GM18505 (cell line): ENCODE measurements around the gene ZDHHC7.
"Not testable (repeated sequence)": the region's sequence is repeated elsewhere in the genome, so short reads cannot be mapped to it uniquely, and the experiment has no call there.

Experiments used
- ATAC-seq: cut with Tn5 transposase; IDR thresholded peaks from one replicate; pipeline ENCODE4 v1.9.1; 2021; ENCODE audit not compliant: unreplicated experiment
- POLR2A ChIP-seq: IDR thresholded peaks from 4 replicates; pipeline ENCODE4 v1.6.1; 2011; ENCODE audit warnings: borderline replicate concordance; ENCODE audit not compliant: insufficient read depth, insufficient read length; ENCODE audit errors: extremely low read depth

The ZDHHC7 gene

GRCh38 chr16:85034591-85035433, 23.5 kb upstream of the ZDHHC7 start:
- ATAC-seq: no peak
- TF ChIP-seq POLR2A: no peak

- no peak for ATAC-seq
- no peak for TF ChIP-seq POLR2A
Observed at GRCh38 chr16:85033171-85033570, 21.8 kb upstream of the ZDHHC7 start.

- ATAC-seq: not testable (repeated sequence)
Observed at GRCh38 chr16:85032187-85032586, 20.9 kb upstream of the ZDHHC7 start.

DNA sequence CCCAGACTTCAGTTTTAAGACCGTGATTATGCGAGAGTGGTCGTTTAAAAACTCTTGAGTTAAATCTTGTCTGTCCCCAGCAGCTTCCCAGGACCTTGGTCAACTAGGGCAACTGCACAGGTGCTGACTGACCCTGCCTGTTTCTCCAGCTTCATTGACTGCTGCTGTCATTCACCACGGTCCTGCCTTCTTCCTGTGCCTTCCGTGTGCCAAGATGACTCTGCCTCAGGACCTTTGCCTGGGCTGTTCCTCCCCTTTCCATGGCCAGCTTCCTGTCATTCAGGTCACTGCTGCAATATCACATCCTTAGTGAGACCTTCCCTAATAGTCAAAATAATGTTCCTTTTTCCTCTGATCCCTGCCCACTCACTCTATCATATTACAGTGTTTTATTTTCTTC, 20.1 kb upstream of the ZDHHC7 start:
- no peak for TF ChIP-seq POLR2A
- no peak for ATAC-seq

GRCh38 chr16:85029981-85030401, 18.7 kb upstream of the ZDHHC7 start:
- no peak for TF ChIP-seq POLR2A
- ATAC-seq: no peak

- ATAC-seq: no peak
- TF ChIP-seq POLR2A: no peak
Observed at GRCh38 chr16:85029408-85029784, 18.1 kb upstream of the ZDHHC7 start.

- no peak for ATAC-seq
- no peak for TF ChIP-seq POLR2A
Observed at GRCh38 chr16:85028685-85029407, 17.5 kb upstream of the ZDHHC7 start.

DNA sequence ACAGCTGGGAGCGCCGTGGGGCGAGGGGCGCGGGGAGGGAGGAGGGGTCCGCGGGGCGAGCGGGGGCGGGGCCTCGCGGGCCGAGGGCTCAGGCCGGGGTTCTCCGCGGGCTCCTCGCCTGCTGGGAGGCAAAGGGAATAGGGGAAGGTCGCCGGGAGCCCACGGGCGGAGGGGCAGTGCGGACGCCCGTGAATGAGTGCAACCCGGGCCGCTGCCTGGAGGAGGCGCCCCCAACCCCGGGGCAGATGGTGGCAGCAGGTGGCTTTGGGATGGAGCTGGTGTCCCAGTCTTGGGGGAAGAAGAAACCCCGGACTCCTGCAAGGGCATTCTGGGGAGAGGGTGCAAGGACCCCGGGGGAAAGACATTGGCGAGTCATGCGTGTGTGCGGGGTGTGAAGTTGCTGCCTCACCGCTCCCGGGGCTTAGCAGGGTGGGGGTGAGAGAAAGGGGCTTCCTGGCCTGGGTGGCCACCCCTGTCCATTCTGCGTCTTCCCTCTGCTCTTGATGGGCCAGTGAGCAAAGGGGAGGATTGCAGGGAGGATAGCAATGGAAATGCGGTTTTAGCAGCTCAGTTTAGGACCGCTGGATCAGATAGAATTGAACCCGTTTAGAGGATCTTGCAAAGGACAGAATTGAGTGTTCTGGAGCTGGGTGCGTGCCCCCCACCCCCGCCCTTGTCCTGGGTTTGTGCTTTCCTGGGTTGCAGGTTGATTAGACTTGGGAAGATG, 16.8 kb upstream of the ZDHHC7 start:
- TF ChIP-seq POLR2A: no peak
- peak; percentile 19 for ATAC-seq

- peak; percentile 89 for TF ChIP-seq POLR2A
- peak; percentile 84 for ATAC-seq
Observed at GRCh38 chr16:85027349-85027957, 16.1 kb upstream of the ZDHHC7 start, which contains the start of gene KIAA0513. Gene KIAA0513, plus strand, starts transcription at chr16:85027795. Its CDS starts 39,277 bp downstream, at chr16:85067072.

DNA sequence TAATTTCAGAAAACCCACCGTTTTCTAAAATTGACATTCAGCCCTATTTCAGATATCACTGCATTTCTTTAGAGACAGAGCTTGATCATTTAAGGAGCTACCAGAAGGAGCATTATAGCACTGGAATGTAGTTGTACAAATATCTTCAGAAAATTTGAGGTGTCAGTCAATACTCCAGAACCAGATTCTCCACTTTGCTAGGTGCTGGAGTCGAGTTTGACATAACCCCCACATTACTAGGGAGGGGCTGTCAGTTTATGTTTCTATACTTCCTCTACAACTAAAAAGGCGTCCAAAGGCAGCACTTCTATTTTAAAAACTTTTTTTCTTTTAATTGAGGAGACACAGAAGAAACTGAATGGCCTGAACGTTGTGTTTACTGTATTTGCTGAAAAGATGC, 15.4 kb upstream of the ZDHHC7 start:
- no peak for ATAC-seq
- no peak for TF ChIP-seq POLR2A

- ATAC-seq: no peak
- TF ChIP-seq POLR2A: no peak
Observed at GRCh38 chr16:85025781-85026653, 14.7 kb upstream of the ZDHHC7 start.

DNA sequence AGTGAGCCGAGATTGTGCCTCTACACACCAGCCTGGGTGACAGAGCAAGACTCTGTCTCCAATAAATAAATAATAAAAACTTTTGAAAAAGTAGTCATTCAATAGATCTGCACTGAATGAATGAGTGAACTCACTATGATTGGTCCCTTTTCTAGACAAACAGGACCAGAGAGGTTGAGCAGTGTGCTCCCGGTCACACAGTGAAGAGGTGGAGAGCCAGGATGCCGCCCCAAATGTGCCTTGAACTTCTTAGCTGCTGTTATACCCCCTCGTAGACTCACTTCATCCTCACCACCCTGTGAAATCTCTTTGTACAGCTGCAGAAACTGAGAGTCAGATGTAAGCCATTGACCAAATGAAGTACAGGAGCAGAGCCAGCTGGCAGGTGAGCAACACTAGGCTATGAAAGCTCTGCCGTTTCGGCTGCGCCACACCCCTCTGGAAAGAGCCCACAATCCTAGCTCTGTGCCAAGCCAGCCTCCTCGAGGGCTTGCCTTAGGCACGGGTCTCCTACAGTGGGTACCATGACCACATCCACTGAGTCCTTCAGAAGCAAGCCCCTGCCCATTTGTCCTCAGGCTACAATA, 8.4 kb upstream of the ZDHHC7 start:
- ATAC-seq: no peak
- TF ChIP-seq POLR2A: no peak
